ENCODE results near the gene RTN4R.
"Not testable (repeated sequence)": the region's sequence is repeated elsewhere in the genome, so short reads cannot be mapped to it uniquely, and the experiment has no call there.

The RTN4R gene

DNA sequence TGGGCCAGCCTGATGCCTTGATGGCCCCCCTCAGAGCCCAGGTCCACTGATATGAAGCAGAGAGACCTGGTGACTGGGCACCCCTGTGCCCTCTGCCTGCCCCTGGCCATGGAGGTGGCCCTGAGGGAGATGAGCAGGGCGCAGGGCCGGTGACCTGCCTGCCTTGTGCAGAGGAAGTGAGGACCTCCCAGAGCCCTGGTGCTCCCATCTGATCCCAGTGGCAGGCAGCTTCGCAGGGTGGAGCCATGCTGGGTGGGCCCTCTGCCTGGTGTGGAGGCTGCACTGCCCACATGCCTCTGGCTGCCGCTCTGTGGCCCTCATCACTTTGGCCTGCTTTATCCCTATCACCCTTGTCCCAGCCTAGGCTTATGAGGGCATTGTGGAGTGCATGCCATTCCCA lies 1.1 kb upstream of the RTN4R start:
- not testable (repeated sequence) for H3K27me3 Mint-ChIP-seq (ENCODE audit: low read depth); H3K36me3 Mint-ChIP-seq (ENCODE audit: low read depth); H3K4me1 Mint-ChIP-seq; H3K27ac Mint-ChIP-seq; H3K9me3 Mint-ChIP-seq
- peak overlapping the region in 1 of 3 experiments; percentile 86 for H3K4me3 Mint-ChIP-seq

DNA sequence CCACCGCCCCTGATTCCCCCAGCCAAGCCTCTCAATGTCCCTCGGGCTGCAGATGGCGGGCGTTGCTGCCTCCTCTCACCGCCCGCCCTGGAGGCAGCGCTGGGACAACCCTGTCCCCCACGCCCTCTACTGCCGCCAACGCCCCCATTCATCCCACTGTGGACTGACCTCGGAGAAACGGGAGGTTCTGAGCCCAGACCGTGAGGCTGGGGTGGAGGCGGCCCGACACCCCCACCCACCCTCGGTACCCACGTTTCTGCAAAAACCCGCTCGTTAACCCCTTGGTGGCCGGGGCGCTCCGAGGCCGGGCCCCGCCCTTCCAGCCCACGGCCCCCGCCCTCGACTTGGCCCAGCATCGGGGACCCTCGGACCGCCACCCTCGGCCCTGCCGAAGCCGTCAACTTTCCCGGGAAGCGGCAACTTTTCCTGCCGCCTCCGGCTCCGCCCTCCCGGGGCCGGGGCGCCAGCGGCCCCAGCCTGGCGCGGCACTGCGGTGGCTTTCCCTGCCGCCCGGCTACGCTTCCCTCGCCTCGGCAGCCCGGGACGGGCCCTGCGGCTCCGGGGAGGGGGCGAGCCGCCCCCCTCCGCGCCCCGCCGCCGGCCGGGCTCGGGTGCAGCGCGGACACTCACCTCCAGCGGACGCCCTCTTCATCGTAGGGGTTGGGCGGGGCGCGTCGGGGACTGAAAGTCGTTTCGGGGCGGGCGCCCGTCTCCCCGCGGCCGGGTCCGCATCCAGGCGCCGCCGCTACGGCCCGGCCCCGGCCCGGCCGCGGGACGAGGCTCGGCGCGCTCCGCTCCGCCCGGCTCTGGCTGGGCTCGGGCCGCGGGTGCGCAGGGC lies 458 bp downstream of the RTN4R start:
- Mint-ChIP-seq H3K4me1 (peaks cover 8% of the 10 kb centered on the region), H3K27me3 (ENCODE audit: low read depth) (peaks cover 4% of the 10 kb centered on the region), H3K4me3 (peak overlapping the region in 2 of 3 experiments; percentile 71 to 75), H3K9me3 (no peaks in the 10 kb centered on the region), H3K36me3 (ENCODE audit: low read depth) (no peaks in the 10 kb centered on the region), H3K27ac (no peak overlapping the region)
- no peak for TF ChIP-seq CTCF (IDR thresholded peaks at IDR 0.05; ENCODE audit: unreplicated experiment in 3 of 3)

GRCh38 chr22:20266667-20267440 lies 1.3 kb downstream of the RTN4R start:
- not testable (repeated sequence) for H3K9me3 Mint-ChIP-seq; H3K27me3 Mint-ChIP-seq (ENCODE audit: low read depth); H3K36me3 Mint-ChIP-seq (ENCODE audit: low read depth); H3K4me1 Mint-ChIP-seq
- H3K27ac Mint-ChIP-seq: peak overlapping the region in 2 of 3 experiments; percentile 50 to 52
- H3K4me3 Mint-ChIP-seq: peak overlapping the region; percentile 75 to 87 (median 81)

- peak overlapping the region; percentile 75 to 87 (median 81) for H3K4me3 Mint-ChIP-seq
- H3K4me1 Mint-ChIP-seq; H3K36me3 Mint-ChIP-seq (ENCODE audit: low read depth); H3K9me3 Mint-ChIP-seq; H3K27me3 Mint-ChIP-seq (ENCODE audit: low read depth): not testable (repeated sequence)
- peak overlapping the region in 1 of 3 experiments; percentile 52 for H3K27ac Mint-ChIP-seq
These were observed 2.1 kb downstream of the RTN4R start for GRCh38 chr22:20265772-20266666.

DNA sequence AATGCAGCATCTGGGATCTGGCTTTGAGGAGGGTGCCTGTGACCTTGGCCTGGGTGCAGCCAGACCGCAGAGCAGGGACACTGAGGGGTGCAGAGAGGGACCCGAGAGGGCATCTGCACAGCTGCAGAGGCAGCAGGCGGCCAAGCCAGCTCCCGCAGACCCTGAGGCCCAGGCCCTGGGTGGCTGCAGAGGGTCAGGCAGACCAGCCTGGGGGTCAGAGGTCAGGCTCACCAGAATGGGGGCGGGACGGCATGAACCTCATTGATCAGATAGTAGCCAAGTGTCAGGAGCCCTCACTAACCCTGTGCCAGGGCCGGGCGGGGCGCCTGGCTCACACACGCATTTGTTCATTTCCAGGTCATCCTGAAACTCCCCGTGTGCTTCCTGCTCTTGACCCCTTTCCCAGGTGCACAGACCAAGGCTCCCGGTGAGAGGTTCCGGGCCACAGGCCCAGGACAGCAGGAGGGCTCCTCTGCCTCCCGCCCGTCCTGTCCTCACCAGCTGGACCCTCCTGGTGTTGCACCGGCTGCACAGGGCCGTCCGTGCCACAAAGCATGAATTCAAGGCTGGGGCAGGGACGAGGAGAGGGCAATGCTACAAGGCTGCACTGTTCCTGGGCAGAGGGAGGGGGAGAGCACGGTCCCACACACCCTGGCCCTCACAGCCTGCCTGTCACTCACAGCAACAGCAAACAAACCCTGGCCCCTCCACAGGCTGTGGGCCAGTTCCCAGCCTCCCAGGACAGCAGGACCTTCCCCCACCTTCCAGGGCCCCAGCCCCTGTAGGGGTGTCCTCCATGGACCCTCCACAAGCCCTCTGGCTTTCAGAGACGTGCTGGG lies 3.3 kb downstream of the RTN4R start:
- TF ChIP-seq CTCF (IDR thresholded peaks at IDR 0.05; ENCODE audit: unreplicated experiment in 3 of 3): no peak
- peak overlapping the region; percentile 2 to 72 (median 71) for H3K4me3 Mint-ChIP-seq
- peak overlapping the region; percentile 6 to 49 (median 30) for H3K27ac Mint-ChIP-seq
- H3K36me3 Mint-ChIP-seq (ENCODE audit: low read depth): no peaks in the 10 kb centered on the region
- H3K27me3 Mint-ChIP-seq (ENCODE audit: low read depth): no peaks in the 10 kb centered on the region
- H3K4me1 Mint-ChIP-seq: peaks cover 8% of the 10 kb centered on the region
- H3K9me3 Mint-ChIP-seq: no peaks in the 10 kb centered on the region

DNA sequence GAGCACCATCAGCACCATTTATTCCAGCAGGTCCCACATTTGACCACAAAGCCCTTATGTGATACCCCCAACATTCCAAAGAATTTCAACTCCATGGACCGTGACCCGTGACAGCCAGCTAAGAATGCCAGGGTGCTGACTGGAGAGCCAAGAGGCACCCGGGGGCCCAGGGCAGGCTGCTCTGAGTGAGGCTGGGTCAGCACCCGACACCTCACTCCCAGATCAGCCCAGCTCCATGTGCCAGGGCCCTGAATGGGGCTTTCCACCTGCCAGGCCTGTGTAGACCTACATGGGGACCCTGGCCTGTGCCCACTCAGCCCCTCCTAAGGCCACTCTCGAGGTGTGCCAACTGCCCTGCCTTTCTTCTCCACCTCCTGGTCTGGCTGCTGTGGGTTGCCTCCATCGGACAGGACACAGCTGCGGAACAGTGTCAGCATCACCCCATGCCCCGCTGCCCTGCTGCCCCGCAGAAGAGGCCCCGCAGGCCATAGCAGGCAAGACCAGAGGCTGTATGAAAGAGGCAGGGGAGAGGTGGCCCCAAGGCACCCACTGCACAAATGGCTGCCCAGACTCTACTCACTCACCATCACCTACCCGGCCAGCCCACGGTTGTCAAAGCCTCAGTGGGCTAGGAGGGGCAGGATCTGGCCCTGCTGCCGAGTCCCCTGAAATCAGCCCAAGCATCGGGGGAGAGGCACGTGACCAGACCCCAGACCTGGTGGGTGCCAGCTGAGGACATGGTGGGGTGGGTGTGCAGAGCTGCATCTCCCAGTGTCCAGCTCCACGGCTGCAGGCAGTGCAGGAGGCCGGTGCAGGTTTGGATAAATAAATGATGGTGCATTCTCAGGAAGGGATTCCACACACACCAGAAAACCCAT lies 4.5 kb downstream of the RTN4R start:
- peak overlapping the region; percentile 2 to 72 (median 71) for H3K4me3 Mint-ChIP-seq
- not testable (repeated sequence) for H3K36me3 Mint-ChIP-seq (ENCODE audit: low read depth); H3K4me1 Mint-ChIP-seq; H3K9me3 Mint-ChIP-seq; H3K27me3 Mint-ChIP-seq (ENCODE audit: low read depth)
- peak overlapping the region in 2 of 3 experiments; percentile 6 to 30 for H3K27ac Mint-ChIP-seq
